ENCODE data around the gene GALR2. TPM values are rescaled to one million over a fixed set of nuclear protein-coding genes. Genes with fewer than 3 reads are reported as not detected.
"Not testable (repeated sequence)": the region's sequence is repeated elsewhere in the genome, so short reads cannot be mapped to it uniquely, and the experiment has no call there.

Gene GALR2
- polyA plus RNA-seq = under 1 TPM; 0.21 to 0.25 (median 0.22) TPM

- 3 to 4% (median 4%) methylated on average over 92 of the region's 92 CpGs for WGBS, 3 donors
- no peak within 1 kb of the TSS for H3K27ac ChIP-seq (ENCODE audit: low read depth, low read length)
Observed at GRCh38 chr17:76074390-76075363, at the start of gene GALR2. Gene GALR2 (plus strand): TSS chr17:76074781. CDS start chr17:76074884, 103 bp downstream.

GRCh38 chr17:76025294-76025693, 49.3 kb upstream of the GALR2 start:
- H3K27ac ChIP-seq (ENCODE audit: low read depth, low read length) = no peak overlapping the region
- WGBS, 3 donors = 87 to 95% (median 93%) methylated on average over 9 to 12 of the region's 12 CpGs

- WGBS, 3 donors = 60 to 67% (median 62%) methylated on average over 15 of the region's 15 CpGs
- no peak overlapping the region for H3K27ac ChIP-seq (ENCODE audit: low read depth, low read length)
Observed at GRCh38 chr17:76026714-76027158, 47.8 kb upstream of the GALR2 start.

- 52 to 69% (median 58%) methylated on average over 19 to 24 of the region's 24 CpGs for WGBS, 3 donors
- no peak within 1 kb of the TSS for H3K27ac ChIP-seq (ENCODE audit: low read depth, low read length)
Observed at GRCh38 chr17:76027159-76027839, 47.3 kb upstream of the GALR2 start, which contains the start of gene EVPL. Gene EVPL (minus strand): TSS chr17:76027306. CDS start chr17:76027198, 108 bp downstream.

- WGBS, 3 donors = 63 to 82% (median 79%) methylated on average over 20 of the region's 20 CpGs
- H3K27ac ChIP-seq (ENCODE audit: low read depth, low read length) = no peak overlapping the region
Observed at GRCh38 chr17:76032073-76032779, 42.4 kb upstream of the GALR2 start.

- WGBS, 3 donors = 52 to 94% (median 89%) methylated on average over 5 of the region's 5 CpGs
- H3K27ac ChIP-seq (ENCODE audit: low read depth, low read length) = no peak overlapping the region
Observed at GRCh38 chr17:76032780-76033108, 41.8 kb upstream of the GALR2 start.

GRCh38 chr17:76033139-76033538, 41.4 kb upstream of the GALR2 start:
- WGBS, 3 donors = 94 to 98% (median 97%) methylated on average over 6 of the region's 6 CpGs
- H3K27ac ChIP-seq (ENCODE audit: low read depth, low read length) = no peak overlapping the region

GRCh38 chr17:76034428-76035350, 39.9 kb upstream of the GALR2 start:
- WGBS, 3 donors = 81 to 91% (median 86%) methylated on average over 13 of the region's 13 CpGs
- H3K27ac ChIP-seq (ENCODE audit: low read depth, low read length) = no peak overlapping the region

- 46 to 66% (median 60%) methylated on average over 22 of the region's 22 CpGs for WGBS, 3 donors
Observed at GRCh38 chr17:76036497-76037261, 37.9 kb upstream of the GALR2 start.

GRCh38 chr17:76038050-76038449, 36.5 kb upstream of the GALR2 start:
- 81 to 92% (median 82%) methylated on average over 3 of the region's 3 CpGs for WGBS, 3 donors
- no peak overlapping the region for H3K27ac ChIP-seq (ENCODE audit: low read depth, low read length)

More at GRCh38 chr17:76036497-76037261, 37.9 kb upstream of the GALR2 start:
- no peak overlapping the region for H3K27ac ChIP-seq (ENCODE audit: low read depth, low read length)

- 76 to 84% (median 82%) methylated on average over 6 of the region's 6 CpGs for WGBS, 3 donors
- no peak overlapping the region for H3K27ac ChIP-seq (ENCODE audit: low read depth, low read length)
Observed at GRCh38 chr17:76039121-76039520, 35.5 kb upstream of the GALR2 start.

GRCh38 chr17:76040376-76040775, 34.2 kb upstream of the GALR2 start:
- WGBS, 3 donors = 67 to 85% (median 77%) methylated on average over 6 of the region's 6 CpGs
- no peak overlapping the region for H3K27ac ChIP-seq (ENCODE audit: low read depth, low read length)

- not testable (repeated sequence) for H3K27ac ChIP-seq (ENCODE audit: low read depth, low read length)
- WGBS, 3 donors = 96 to 100% (median 99%) methylated on average over 3 of the region's 3 CpGs
Observed at GRCh38 chr17:76042868-76043267, 31.7 kb upstream of the GALR2 start.

GRCh38 chr17:76044475-76045007, 30.0 kb upstream of the GALR2 start:
- WGBS, 3 donors = 85 to 89% (median 86%) methylated on average over 11 of the region's 11 CpGs

GRCh38 chr17:76046064-76046463, 28.5 kb upstream of the GALR2 start:
- no peak overlapping the region for H3K27ac ChIP-seq (ENCODE audit: low read depth, low read length)
- 85 to 92% (median 92%) methylated on average over 8 of the region's 8 CpGs for WGBS, 3 donors

More at GRCh38 chr17:76044475-76045007, 30.0 kb upstream of the GALR2 start:
- H3K27ac ChIP-seq (ENCODE audit: low read depth, low read length) = not testable (repeated sequence)

- 81 to 85% (median 83%) methylated on average over 9 of the region's 9 CpGs for WGBS, 3 donors
- H3K27ac ChIP-seq (ENCODE audit: low read depth, low read length) = no peak overlapping the region
Observed at GRCh38 chr17:76048025-76048605, 26.5 kb upstream of the GALR2 start.
